Measurements from ENCODE around the gene QRICH1. TPM values are rescaled to one million over a fixed set of nuclear protein-coding genes. Genes with fewer than 3 reads are reported as not detected.
A peak's percentile ranks its signal among the peaks of the same experiment; 100 is the strongest.

Gene QRICH1
- total and polyA plus RNA-seq, 2 of the 4 experiments (the other 2 are of a cell fraction): 62.7 to 77.3 TPM

DNA sequence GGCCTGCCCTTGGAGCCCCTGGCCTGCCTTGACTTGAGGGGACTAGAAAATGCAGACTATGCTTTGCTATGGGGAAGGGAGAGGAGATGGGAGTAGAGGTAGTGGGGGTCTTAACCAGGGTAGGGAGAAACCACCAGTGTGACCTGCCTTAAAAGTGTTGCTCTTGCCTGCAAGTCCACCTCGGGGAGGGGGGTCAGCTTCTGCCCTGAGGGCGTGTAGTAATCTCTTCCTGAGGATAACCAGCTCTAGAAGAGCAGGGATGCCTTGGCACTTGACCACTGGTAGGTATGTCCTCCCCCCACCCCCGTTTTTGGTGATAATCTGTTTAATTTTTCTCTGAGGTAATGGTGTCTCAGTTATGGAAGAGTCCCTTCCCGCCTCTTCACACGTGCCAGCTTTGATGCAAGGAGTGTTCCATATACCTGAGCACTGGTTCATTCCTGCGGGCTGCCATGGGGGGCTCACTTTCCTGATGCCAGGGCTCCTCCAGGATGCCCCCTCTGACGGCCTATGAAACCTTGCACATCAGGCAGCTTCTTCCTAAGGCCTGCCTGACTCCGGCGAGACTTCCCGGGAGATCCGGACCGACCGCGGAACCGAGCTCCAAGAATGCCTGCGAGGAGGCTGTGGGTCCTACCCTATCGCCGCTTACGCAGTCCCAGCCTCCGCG lies 104.6 kb downstream of the QRICH1 start:
- H3K4me3 ChIP-seq (ENCODE audit: insufficient read depth, low read depth, low read length): peak overlapping the region; percentile 72
- in situ Hi-C loops (cut with MboI; ENCODE audit: low sequenced_read_pairs) (no loop called here), intact Hi-C loops (cut with micrococcal nuclease) (loop anchor here (1.0 to 2.0 kb wide), 3 partner anchors 18 to 105 kb away; partner anchors contain the start of genes QRICH1 and WDR6), dilution Hi-C loops (cut with HindIII; ENCODE audit: low sequenced_read_pairs, unreplicated experiment) (no loop called here)
- H2BK5ac ChIP-seq (ENCODE audit: low read depth, low read length, poor library complexity, severe bottlenecking): peak overlapping the region; percentile 90
- no peaks in the 10 kb centered on the region for H3K27me3 ChIP-seq (ENCODE audit: control insufficient read depth, insufficient read depth, low read length)
- ChIA-PET POLR2A (ENCODE audit: unreplicated experiment) (interaction anchor here (1.3 kb wide), 1 partner anchor 18 kb away, joined by 9 read pairs; the partner anchor contains the start of gene WDR6), CTCF (interaction anchor here (1.0 to 3.2 kb wide), 5 partner anchors 11 to 105 kb away, joined by 3 to 17 read pairs (median 3); partner anchors contain the start of genes NDUFAF3, QRICH1 and WDR6)
- H3K14ac ChIP-seq (replicated peaks; ENCODE audit: low read depth, low read length): peak overlapping the region; percentile 84
- H3K9ac ChIP-seq (ENCODE audit: low read depth, low read length): peak overlapping the region; percentile 74
- peak overlapping the region; percentile 63 for H2BK20ac ChIP-seq (ENCODE audit: low read depth, low read length)
- peak overlapping the region; percentile 89 for H2AK5ac ChIP-seq (ENCODE audit: low read depth, low read length)
- H2BK15ac ChIP-seq (ENCODE audit: low read depth, low read length): peak overlapping the region; percentile 47; the same call in 1 of the 3 replicates
- peak overlapping the region; percentile 92 for H3K27ac ChIP-seq (ENCODE audit: insufficient read depth, low read length)
- peak overlapping the region; percentile 80 for H4K91ac ChIP-seq (ENCODE audit: insufficient read depth, low read depth, low read length)
- H3K56ac ChIP-seq (ENCODE audit: extremely low read depth, insufficient read depth, low read length): peak overlapping the region; percentile 77
- peaks cover 14% of the 10 kb centered on the region for H3K4me1 ChIP-seq (ENCODE audit: control insufficient read depth, insufficient read depth, low read length)
- H3K9me1 ChIP-seq (ENCODE audit: insufficient read depth, low read length): peaks cover 7% of the 10 kb centered on the region
- H4K20me1 ChIP-seq (ENCODE audit: insufficient read depth, low read length): no peaks in the 10 kb centered on the region
- DNase-seq (peak; percentile 4), ATAC-seq (ENCODE audit: low read depth) (no peak)
- peak overlapping the region; percentile 87 for H3K4ac ChIP-seq (ENCODE audit: low read depth, low read length)
- H4K5ac ChIP-seq (ENCODE audit: low read depth, low read length): peak overlapping the region; percentile 76
- peak overlapping the region; percentile 96 for H2AFZ ChIP-seq (replicated peaks; ENCODE audit: low read length, poor library complexity)
- H3K4me2 ChIP-seq (ENCODE audit: low read depth, low read length): peak overlapping the region; percentile 86
- no peaks in the 10 kb centered on the region for H3K9me3 ChIP-seq (ENCODE audit: control insufficient read depth, insufficient read depth, low read length)
- peaks cover 11% of the 10 kb centered on the region for H3K36me3 ChIP-seq (ENCODE audit: control insufficient read depth, insufficient read depth, low read length)
- peak overlapping the region; percentile 71 for H2BK120ac ChIP-seq (ENCODE audit: low read depth, low read length)
- peak overlapping the region; percentile 96 for H2AK9ac ChIP-seq (replicated peaks; ENCODE audit: low read depth, low read length, poor library complexity)
- H3K18ac ChIP-seq (ENCODE audit: low read depth, low read length): peak overlapping the region; percentile 74
- H3K79me1 ChIP-seq (ENCODE audit: low read depth in 1 of 2, low read length in 2 of 2): peaks cover 20 to 39% of the 10 kb centered on the region in 2 experiments
- peak overlapping the region; percentile 74 to 79 for H4K8ac ChIP-seq (ENCODE audit: low read depth in 2 of 2, low read length in 2 of 2)
- 5% methylated on average over 12 of the region's 21 CpGs; no CpG with 5 or more reads in 1 of the 2 experiments for WGBS, 2 experiments (ENCODE audit: extremely low coverage in 2 of 2, insufficient read length in 1 of 2)
- H3K23ac ChIP-seq (ENCODE audit: low read depth, low read length): peak overlapping the region; percentile 50; the same call in 1 of the 2 replicates
- BruUV-seq (replicated peaks): TSS peak; percentile 84
- TF ChIP-seq BHLHE40 (IDR thresholded peaks at IDR 0.05; ENCODE audit: low read depth, low read length) (peak; percentile 17; the same call in 1 of the 2 replicates), CHD1 (IDR thresholded peaks at IDR 0.05; ENCODE audit: low read depth, low read length) (no peak; the same call in 1 of the 2 replicates)
